ENCODE data around the gene AKIRIN2.

DNA sequence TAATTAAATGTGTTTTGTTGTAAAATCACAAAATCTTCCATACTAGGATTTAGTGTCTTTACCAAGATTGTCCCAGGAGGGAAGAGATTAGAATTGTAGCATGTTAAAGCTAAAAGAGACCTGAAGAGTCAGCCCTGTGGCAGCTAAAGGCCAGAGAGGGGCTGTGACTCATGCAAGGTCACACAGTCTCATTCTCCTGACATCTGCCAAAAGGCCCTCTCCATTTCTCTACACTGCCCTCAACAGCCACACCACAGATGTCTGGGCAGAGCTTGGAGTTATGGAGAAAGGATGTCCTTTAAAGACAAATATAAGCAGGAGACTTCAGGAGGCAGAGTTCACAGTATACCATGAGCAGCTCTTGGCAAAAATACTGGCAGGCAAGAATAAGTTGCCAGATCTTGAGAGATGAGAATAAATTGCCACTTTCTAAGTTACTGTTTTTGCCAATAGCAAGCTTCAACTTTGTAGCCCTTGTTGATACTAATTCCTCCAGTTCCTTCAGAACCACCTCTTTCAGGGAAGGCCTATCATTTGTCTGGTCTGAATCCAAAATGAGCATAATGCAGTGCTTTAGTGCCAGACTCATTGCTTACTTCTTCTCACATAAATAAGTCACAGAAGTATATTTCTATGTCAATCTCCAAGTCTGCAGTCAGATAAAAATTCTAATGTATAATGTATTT, 41.7 kb downstream of the AKIRIN2 start:
- TF ChIP-seq, protein P1, sequence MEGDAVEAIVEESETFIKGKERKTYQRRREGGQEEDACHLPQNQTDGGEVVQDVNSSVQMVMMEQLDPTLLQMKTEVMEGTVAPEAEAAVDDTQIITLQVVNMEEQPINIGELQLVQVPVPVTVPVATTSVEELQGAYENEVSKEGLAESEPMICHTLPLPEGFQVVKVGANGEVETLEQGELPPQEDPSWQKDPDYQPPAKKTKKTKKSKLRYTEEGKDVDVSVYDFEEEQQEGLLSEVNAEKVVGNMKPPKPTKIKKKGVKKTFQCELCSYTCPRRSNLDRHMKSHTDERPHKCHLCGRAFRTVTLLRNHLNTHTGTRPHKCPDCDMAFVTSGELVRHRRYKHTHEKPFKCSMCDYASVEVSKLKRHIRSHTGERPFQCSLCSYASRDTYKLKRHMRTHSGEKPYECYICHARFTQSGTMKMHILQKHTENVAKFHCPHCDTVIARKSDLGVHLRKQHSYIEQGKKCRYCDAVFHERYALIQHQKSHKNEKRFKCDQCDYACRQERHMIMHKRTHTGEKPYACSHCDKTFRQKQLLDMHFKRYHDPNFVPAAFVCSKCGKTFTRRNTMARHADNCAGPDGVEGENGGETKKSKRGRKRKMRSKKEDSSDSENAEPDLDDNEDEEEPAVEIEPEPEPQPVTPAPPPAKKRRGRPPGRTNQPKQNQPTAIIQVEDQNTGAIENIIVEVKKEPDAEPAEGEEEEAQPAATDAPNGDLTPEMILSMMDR (IDR thresholded peaks at IDR 0.05) = no peak
- TF ChIP-seq POLR2A (IDR thresholded peaks at IDR 0.05) = no peak
